NCI-H69 (cell line): Measurements from ENCODE around the gene ATG13.
A peak's percentile ranks its signal among the peaks of the same experiment; 100 is the strongest.

Experiments used
- DNase-seq: peaks from one replicate; lab custom pipeline; 2025; lab: John Stamatoyannopoulos, UW

ATG13 gene

GRCh38 chr11:46675949-46676348 is 58.6 kb downstream of the ATG13 start:
- no peak for DNase-seq

- DNase-seq, result peak; percentile 54
Observed at GRCh38 chr11:46676436-46677158, 59.2 kb downstream of the ATG13 start.

GRCh38 chr11:46677169-46677568 is 59.8 kb downstream of the ATG13 start:
- DNase-seq, result peak; percentile 54

GRCh38 chr11:46677991-46678740 is 60.8 kb downstream of the ATG13 start:
- DNase-seq, result peak; percentile 22

GRCh38 chr11:46678741-46679130 is 61.4 kb downstream of the ATG13 start:
- DNase-seq, result no peak

- DNase-seq, result no peak
Observed at GRCh38 chr11:46679241-46680163, 62.1 kb downstream of the ATG13 start.

GRCh38 chr11:46680164-46680760 is 62.9 kb downstream of the ATG13 start:
- no peak for DNase-seq

GRCh38 chr11:46680815-46681214 is 63.5 kb downstream of the ATG13 start:
- no peak for DNase-seq

GRCh38 chr11:46681814-46682213 is 64.5 kb downstream of the ATG13 start:
- no peak for DNase-seq

- DNase-seq, result no peak
Observed at GRCh38 chr11:46682773-46683752, 65.7 kb downstream of the ATG13 start.

- no peak for DNase-seq
Observed at GRCh38 chr11:46684367-46684766, 67.0 kb downstream of the ATG13 start.

GRCh38 chr11:46686886-46687795 is 69.8 kb downstream of the ATG13 start:
- peak; percentile 74 for DNase-seq

GRCh38 chr11:46690702-46691101 is 73.3 kb downstream of the ATG13 start:
- DNase-seq, result no peak

- DNase-seq, result no peak
Observed at GRCh38 chr11:46692450-46692849, 75.1 kb downstream of the ATG13 start.

GRCh38 chr11:46693597-46694012 is 76.3 kb downstream of the ATG13 start:
- DNase-seq, result peak; percentile 84

- DNase-seq, result peak; percentile 92
Observed at GRCh38 chr11:46694072-46694471, 76.7 kb downstream of the ATG13 start.

GRCh38 chr11:46694607-46695006 is 77.3 kb downstream of the ATG13 start:
- DNase-seq, result peak; percentile 60

GRCh38 chr11:46695345-46696211 is 78.2 kb downstream of the ATG13 start:
- DNase-seq, result no peak

- DNase-seq, result peak; percentile 65
Observed at GRCh38 chr11:46696212-46696558, 78.8 kb downstream of the ATG13 start.
